Measurements from ENCODE around the gene CNIH2. TPM values are rescaled to one million over a fixed set of nuclear protein-coding genes. Genes with fewer than 3 reads are reported as not detected.
A peak's percentile ranks its signal among the peaks of the same experiment; 100 is the strongest.
"Not testable (repeated sequence)": the region's sequence is repeated elsewhere in the genome, so short reads cannot be mapped to it uniquely, and the experiment has no call there.

CNIH2 gene
- total RNA-seq, 8 experiments from 2014 or later: 0.41 to 53.9 (median 32.4) TPM

GRCh38 chr11:66310803-66311440, 32.9 kb downstream of the CNIH2 start:
- H3K4me3 ChIP-seq; ATAC-seq (replicated peaks in 6 of 8); in situ Hi-C loops (cut with MboI; ENCODE audit: low pct_unique_long_range_greater_than_20kb in 2 of 9, low sequenced_read_pairs in 9 of 9, unreplicated experiment in 9 of 9); H3K27ac ChIP-seq: not testable (repeated sequence)
- peaks cover 8 to 13% of the 10 kb centered on the region in 2 donors for H3K4me1 ChIP-seq (replicated peaks in 1 of 2)
- WGBS, 10 experiments: 60 to 95% (median 86%) methylated on average over 4 to 16 of the region's 18 CpGs; no CpG with 5 or more reads in 1 of the 10 experiments

- peaks cover 10 to 15% of the 10 kb centered on the region in 2 donors for H3K4me1 ChIP-seq (replicated peaks in 1 of 2)
- H3K27ac ChIP-seq: peak overlapping the region; percentile 40 to 81
- peak overlapping the region; percentile 25 to 41 (median 39) for H3K4me3 ChIP-seq
- WGBS, 10 experiments: 4 to 80% (median 17%) methylated on average over 4 to 9 of the region's 26 CpGs; no CpG with 5 or more reads in 5 of the 10 experiments
- in situ Hi-C loops (cut with MboI; ENCODE audit: low pct_unique_long_range_greater_than_20kb in 2 of 9, low sequenced_read_pairs in 9 of 9, unreplicated experiment in 9 of 9): no loop called here
- ATAC-seq (replicated peaks in 6 of 8): no peak
Measured at GRCh38 chr11:66311470-66311964, 33.5 kb downstream of the CNIH2 start.

GRCh38 chr11:66311965-66312548, 34.1 kb downstream of the CNIH2 start:
- peaks cover 15 to 21% of the 10 kb centered on the region in 2 donors for H3K4me1 ChIP-seq (replicated peaks in 1 of 2)
- H3K4me3 ChIP-seq: peak overlapping the region; percentile 25 to 41 (median 39)
- 0 to 5% (median 0%) methylated on average over 1 to 8 of the region's 44 CpGs; no CpG with 5 or more reads in 3 of the 10 experiments for WGBS, 10 experiments
- peak overlapping the region; percentile 40 to 81 for H3K27ac ChIP-seq
- ATAC-seq (replicated peaks in 6 of 8): peak; percentile 34 to 72 (median 68)
- in situ Hi-C loops (cut with MboI; ENCODE audit: low pct_unique_long_range_greater_than_20kb in 2 of 9, low sequenced_read_pairs in 9 of 9, unreplicated experiment in 9 of 9): no loop called here

GRCh38 chr11:66312549-66313320, 34.8 kb downstream of the CNIH2 start:
- peak overlapping the region; percentile 79 to 92 for H3K27ac ChIP-seq
- in situ Hi-C loops (cut with MboI; ENCODE audit: low pct_unique_long_range_greater_than_20kb in 2 of 9, low sequenced_read_pairs in 9 of 9, unreplicated experiment in 9 of 9): no loop called here
- 0 to 6% methylated on average over 1 to 3 of the region's 52 CpGs; no CpG with 5 or more reads in 8 of the 10 experiments for WGBS, 10 experiments
- H3K4me3 ChIP-seq: peak overlapping the region; percentile 32 to 41 (median 39)
- peak; percentile 62 to 85 (median 80) for ATAC-seq (replicated peaks in 6 of 8)
- H3K4me1 ChIP-seq (replicated peaks in 1 of 2): peaks cover 22 to 28% of the 10 kb centered on the region in 2 donors

GRCh38 chr11:66313321-66314185, 35.6 kb downstream of the CNIH2 start:
- H3K4me1 ChIP-seq (replicated peaks in 1 of 2): peaks cover 30 to 36% of the 10 kb centered on the region in 2 donors
- peak overlapping the region; percentile 79 to 92 for H3K27ac ChIP-seq
- peak overlapping the region; percentile 25 to 39 (median 32) for H3K4me3 ChIP-seq
- in situ Hi-C loops (cut with MboI; ENCODE audit: low pct_unique_long_range_greater_than_20kb in 2 of 9, low sequenced_read_pairs in 9 of 9, unreplicated experiment in 9 of 9): no loop called here
- 30 to 86% (median 39%) methylated on average over 1 to 4 of the region's 38 CpGs; no CpG with 5 or more reads in 7 of the 10 experiments for WGBS, 10 experiments
- ATAC-seq (replicated peaks in 6 of 8): peak in 3 of 8 experiments; percentile 0 to 8 (median 6)

GRCh38 chr11:66314186-66314501, 36.2 kb downstream of the CNIH2 start:
- Histone ChIP-seq H3K27ac (no peak overlapping the region), H3K4me1 (replicated peaks in 1 of 2) (peaks cover 32 to 38% of the 10 kb centered on the region in 2 donors), H3K4me3 (no peak overlapping the region)
- in situ Hi-C loops (cut with MboI; ENCODE audit: low pct_unique_long_range_greater_than_20kb in 2 of 9, low sequenced_read_pairs in 9 of 9, unreplicated experiment in 9 of 9): no loop called here
- WGBS, 10 experiments: 0 to 100% (median 60%) methylated on average over 1 of the region's 1 CpG; no CpG with 5 or more reads in 5 of the 10 experiments
- ATAC-seq (replicated peaks in 6 of 8): no peak

GRCh38 chr11:66314561-66315497, 36.9 kb downstream of the CNIH2 start:
- WGBS, 10 experiments: 13 to 100% (median 75%) methylated on average over 1 to 7 of the region's 17 CpGs; no CpG with 5 or more reads in 6 of the 10 experiments
- peaks cover 32 to 38% of the 10 kb centered on the region in 2 donors for H3K4me1 ChIP-seq (replicated peaks in 1 of 2)
- H3K4me3 ChIP-seq: no peak overlapping the region
- in situ Hi-C loops (cut with MboI; ENCODE audit: low pct_unique_long_range_greater_than_20kb in 2 of 9, low sequenced_read_pairs in 9 of 9, unreplicated experiment in 9 of 9): no loop called here
- H3K27ac ChIP-seq: no peak overlapping the region
- ATAC-seq (replicated peaks in 6 of 8): no peak

GRCh38 chr11:66315498-66315885, 37.5 kb downstream of the CNIH2 start:
- ATAC-seq (replicated peaks in 6 of 8): no peak
- 0 to 100% (median 6%) methylated on average over 1 to 4 of the region's 14 CpGs; no CpG with 5 or more reads in 7 of the 10 experiments for WGBS, 10 experiments
- H3K27ac ChIP-seq: no peak overlapping the region
- peaks cover 32 to 38% of the 10 kb centered on the region in 2 donors for H3K4me1 ChIP-seq (replicated peaks in 1 of 2)
- in situ Hi-C loops (cut with MboI; ENCODE audit: low pct_unique_long_range_greater_than_20kb in 2 of 9, low sequenced_read_pairs in 9 of 9, unreplicated experiment in 9 of 9): no loop called here
- no peak overlapping the region for H3K4me3 ChIP-seq

GRCh38 chr11:66315921-66316811, 38.2 kb downstream of the CNIH2 start:
- Histone ChIP-seq H3K4me3 (no peak overlapping the region), H3K27ac (peak overlapping the region in 1 of 2 donors; percentile 18), H3K4me1 (replicated peaks in 1 of 2) (peaks cover 32 to 38% of the 10 kb centered on the region in 2 donors)
- WGBS, 10 experiments: 0 to 100% (median 84%) methylated on average over 1 to 16 of the region's 52 CpGs; no CpG with 5 or more reads in 3 of the 10 experiments
- no peak for ATAC-seq (replicated peaks in 6 of 8)
- in situ Hi-C loops (cut with MboI; ENCODE audit: low pct_unique_long_range_greater_than_20kb in 2 of 9, low sequenced_read_pairs in 9 of 9, unreplicated experiment in 9 of 9): no loop called here

GRCh38 chr11:66316849-66317251, 38.9 kb downstream of the CNIH2 start, which contains the start of gene CD248:
CD248 (minus strand) TSS chr11:66317044; CDS start chr11:66317027, 17 bp downstream.
- H3K4me1 ChIP-seq (replicated peaks in 1 of 2): peaks cover 32 to 38% of the 10 kb centered on the region in 2 donors
- no peak within 1 kb of the TSS for H3K4me3 ChIP-seq
- WGBS, 10 experiments: no CpG with 5 or more reads among the region's 29 CpGs
- H3K27ac ChIP-seq: peak within 1 kb of the TSS; percentile 73 to 78
- ATAC-seq (replicated peaks in 6 of 8): peak in 7 of 8 experiments; percentile 2 to 17 (median 5)
- in situ Hi-C loops (cut with MboI; ENCODE audit: low pct_unique_long_range_greater_than_20kb in 2 of 9, low sequenced_read_pairs in 9 of 9, unreplicated experiment in 9 of 9): no loop called here

- peaks cover 32 to 38% of the 10 kb centered on the region in 2 donors for H3K4me1 ChIP-seq (replicated peaks in 1 of 2)
- WGBS, 10 experiments: no CpG with 5 or more reads among the region's 14 CpGs
- in situ Hi-C loops (cut with MboI; ENCODE audit: low pct_unique_long_range_greater_than_20kb in 2 of 9, low sequenced_read_pairs in 9 of 9, unreplicated experiment in 9 of 9): no loop called here
- peak overlapping the region; percentile 73 to 78 for H3K27ac ChIP-seq
- H3K4me3 ChIP-seq: no peak overlapping the region
- peak in 6 of 8 experiments; percentile 0 to 6 (median 2) for ATAC-seq (replicated peaks in 6 of 8)
Measured at GRCh38 chr11:66317322-66317722, 39.3 kb downstream of the CNIH2 start.

Measured in motor neuron (in vitro differentiated cells).